Activated T-helper 1 cell treated with anti-CD3 and anti-CD28 coated beads, Interleukin-2, amount 50 U/mL, for 16 hours (primary cell): Measurements from ENCODE around the gene POU2F1.
"Not testable (repeated sequence)": the region's sequence is repeated elsewhere in the genome, so short reads cannot be mapped to it uniquely, and the experiment has no call there.

Experiments
- DNase-seq, 2 donors: peaks; one replicate each; pipeline ENCODE4 v3.0.0-alpha.2; 2020; ENCODE audit warnings: low read depth in 1 of 2, low spot score in 1 of 2

Gene POU2F1

GRCh38 chr1:167230437-167230836, 9.8 kb downstream of the POU2F1 start:
- DNase-seq, result no peak

- no peak for DNase-seq
Measured at GRCh38 chr1:167231873-167232450, 11.3 kb downstream of the POU2F1 start.

GRCh38 chr1:167232801-167233200, 12.1 kb downstream of the POU2F1 start:
- DNase-seq, result no peak

GRCh38 chr1:167233373-167233772, 12.7 kb downstream of the POU2F1 start:
- no peak for DNase-seq

GRCh38 chr1:167237000-167237399, 16.3 kb downstream of the POU2F1 start:
- DNase-seq, result no peak

- DNase-seq, result no peak
Measured at GRCh38 chr1:167238713-167239112, 18.0 kb downstream of the POU2F1 start.

GRCh38 chr1:167239257-167239656, 18.6 kb downstream of the POU2F1 start:
- no peak for DNase-seq

GRCh38 chr1:167244244-167244643, 23.6 kb downstream of the POU2F1 start:
- no peak for DNase-seq

- DNase-seq, result not testable (repeated sequence)
Measured at GRCh38 chr1:167245168-167245567, 24.5 kb downstream of the POU2F1 start.

- no peak for DNase-seq
Measured at GRCh38 chr1:167246971-167247370, 26.3 kb downstream of the POU2F1 start.

- DNase-seq, result no peak
Measured at GRCh38 chr1:167247754-167248153, 27.1 kb downstream of the POU2F1 start.

GRCh38 chr1:167248707-167249642, 28.3 kb downstream of the POU2F1 start:
- no peak for DNase-seq

GRCh38 chr1:167249702-167250101, 29.0 kb downstream of the POU2F1 start:
- DNase-seq, result no peak

- no peak for DNase-seq
Measured at GRCh38 chr1:167250482-167250881, 29.8 kb downstream of the POU2F1 start.

GRCh38 chr1:167251472-167251871, 30.8 kb downstream of the POU2F1 start:
- DNase-seq, result no peak

- DNase-seq, result no peak
Measured at GRCh38 chr1:167252986-167253385, 32.3 kb downstream of the POU2F1 start.

GRCh38 chr1:167258858-167259257, 38.2 kb downstream of the POU2F1 start:
- DNase-seq, result no peak

- no peak for DNase-seq
Measured at GRCh38 chr1:167262836-167263235, 42.1 kb downstream of the POU2F1 start.

GRCh38 chr1:167263344-167263743, 42.7 kb downstream of the POU2F1 start:
- no peak for DNase-seq

GRCh38 chr1:167263819-167264464, 43.3 kb downstream of the POU2F1 start:
- no peak for DNase-seq

- DNase-seq, result no peak
Measured at GRCh38 chr1:167266965-167267364, 46.3 kb downstream of the POU2F1 start.

GRCh38 chr1:167268347-167268787, 47.7 kb downstream of the POU2F1 start:
- no peak for DNase-seq
